ENCODE results near the gene CMSS1. TPM values are rescaled to one million over a fixed set of nuclear protein-coding genes. Genes with fewer than 3 reads are reported as not detected.

The CMSS1 gene
- total and polyA plus RNA-seq, 2 of the 13 experiments (the other 11 are each of a cell fraction or from before 2014, with no cell fraction given) = 6.4 to 48.7 TPM

DNA sequence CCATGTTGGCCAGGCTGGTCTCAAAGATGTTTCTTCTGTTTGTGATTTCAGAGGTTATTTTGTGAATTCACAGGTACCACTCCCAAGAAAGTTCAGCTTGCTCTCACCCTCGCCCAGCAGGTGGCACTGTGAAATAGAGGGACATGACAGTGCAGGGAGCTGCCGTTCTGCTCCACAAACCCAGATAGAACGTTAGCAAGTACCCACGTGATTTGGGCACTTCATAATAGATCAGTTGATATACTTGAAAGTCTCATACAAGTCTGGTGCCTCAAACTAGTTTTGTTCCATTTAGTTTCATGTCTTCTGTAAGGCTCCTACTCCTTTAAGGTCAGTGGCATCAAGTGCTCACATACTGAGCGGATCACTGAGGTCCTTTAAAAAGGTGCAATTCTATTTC, 251.2 kb downstream of the CMSS1 start (continued):
- TF ChIP-seq, protein P1, sequence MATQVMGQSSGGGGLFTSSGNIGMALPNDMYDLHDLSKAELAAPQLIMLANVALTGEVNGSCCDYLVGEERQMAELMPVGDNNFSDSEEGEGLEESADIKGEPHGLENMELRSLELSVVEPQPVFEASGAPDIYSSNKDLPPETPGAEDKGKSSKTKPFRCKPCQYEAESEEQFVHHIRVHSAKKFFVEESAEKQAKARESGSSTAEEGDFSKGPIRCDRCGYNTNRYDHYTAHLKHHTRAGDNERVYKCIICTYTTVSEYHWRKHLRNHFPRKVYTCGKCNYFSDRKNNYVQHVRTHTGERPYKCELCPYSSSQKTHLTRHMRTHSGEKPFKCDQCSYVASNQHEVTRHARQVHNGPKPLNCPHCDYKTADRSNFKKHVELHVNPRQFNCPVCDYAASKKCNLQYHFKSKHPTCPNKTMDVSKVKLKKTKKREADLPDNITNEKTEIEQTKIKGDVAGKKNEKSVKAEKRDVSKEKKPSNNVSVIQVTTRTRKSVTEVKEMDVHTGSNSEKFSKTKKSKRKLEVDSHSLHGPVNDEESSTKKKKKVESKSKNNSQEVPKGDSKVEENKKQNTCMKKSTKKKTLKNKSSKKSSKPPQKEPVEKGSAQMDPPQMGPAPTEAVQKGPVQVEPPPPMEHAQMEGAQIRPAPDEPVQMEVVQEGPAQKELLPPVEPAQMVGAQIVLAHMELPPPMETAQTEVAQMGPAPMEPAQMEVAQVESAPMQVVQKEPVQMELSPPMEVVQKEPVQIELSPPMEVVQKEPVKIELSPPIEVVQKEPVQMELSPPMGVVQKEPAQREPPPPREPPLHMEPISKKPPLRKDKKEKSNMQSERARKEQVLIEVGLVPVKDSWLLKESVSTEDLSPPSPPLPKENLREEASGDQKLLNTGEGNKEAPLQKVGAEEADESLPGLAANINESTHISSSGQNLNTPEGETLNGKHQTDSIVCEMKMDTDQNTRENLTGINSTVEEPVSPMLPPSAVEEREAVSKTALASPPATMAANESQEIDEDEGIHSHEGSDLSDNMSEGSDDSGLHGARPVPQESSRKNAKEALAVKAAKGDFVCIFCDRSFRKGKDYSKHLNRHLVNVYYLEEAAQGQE (IDR thresholded peaks at IDR 0.05; ENCODE audit: borderline replicate concordance in 1 of 2, low read depth in 1 of 2, low read length in 2 of 2) = no peak
- peak; percentile 60 for TF ChIP-seq THAP11 (CRISPR knock-in tag; IDR thresholded peaks at IDR 0.05)
- TF ChIP-seq CBX2 (IDR thresholded peaks at IDR 0.05; ENCODE audit: low read depth, low read length) = no peak
- TF ChIP-seq CBX2 (CRISPR knock-in tag; IDR thresholded peaks at IDR 0.05; ENCODE audit: low read depth) = no peak
- TF ChIP-seq LRRFIP1 (CRISPR knock-in tag; conservative IDR thresholded peaks at IDR 0.05) = no peak
- no peak for TF ChIP-seq MAF1 (CRISPR knock-in tag; IDR thresholded peaks at IDR 0.05; ENCODE audit: borderline replicate concordance)
- TF ChIP-seq, protein P2, sequence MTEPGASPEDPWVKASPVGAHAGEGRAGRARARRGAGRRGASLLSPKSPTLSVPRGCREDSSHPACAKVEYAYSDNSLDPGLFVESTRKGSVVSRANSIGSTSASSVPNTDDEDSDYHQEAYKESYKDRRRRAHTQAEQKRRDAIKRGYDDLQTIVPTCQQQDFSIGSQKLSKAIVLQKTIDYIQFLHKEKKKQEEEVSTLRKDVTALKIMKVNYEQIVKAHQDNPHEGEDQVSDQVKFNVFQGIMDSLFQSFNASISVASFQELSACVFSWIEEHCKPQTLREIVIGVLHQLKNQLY (CRISPR knock-in tag; IDR thresholded peaks at IDR 0.05) = no peak
- no peak for TF ChIP-seq ZC3H13 (CRISPR knock-in tag; IDR thresholded peaks at IDR 0.05)
- no peak for TF ChIP-seq STAT6 (CRISPR knock-in tag; IDR thresholded peaks at IDR 0.05; ENCODE audit: borderline replicate concordance)
- TF ChIP-seq TBL1XR1 (IDR thresholded peaks at IDR 0.05; ENCODE audit: borderline replicate concordance, low read length, partially characterized antibody) = no peak
- TF ChIP-seq MTF1 (CRISPR knock-in tag; IDR thresholded peaks at IDR 0.05) = no peak
- TF ChIP-seq, protein P3, sequence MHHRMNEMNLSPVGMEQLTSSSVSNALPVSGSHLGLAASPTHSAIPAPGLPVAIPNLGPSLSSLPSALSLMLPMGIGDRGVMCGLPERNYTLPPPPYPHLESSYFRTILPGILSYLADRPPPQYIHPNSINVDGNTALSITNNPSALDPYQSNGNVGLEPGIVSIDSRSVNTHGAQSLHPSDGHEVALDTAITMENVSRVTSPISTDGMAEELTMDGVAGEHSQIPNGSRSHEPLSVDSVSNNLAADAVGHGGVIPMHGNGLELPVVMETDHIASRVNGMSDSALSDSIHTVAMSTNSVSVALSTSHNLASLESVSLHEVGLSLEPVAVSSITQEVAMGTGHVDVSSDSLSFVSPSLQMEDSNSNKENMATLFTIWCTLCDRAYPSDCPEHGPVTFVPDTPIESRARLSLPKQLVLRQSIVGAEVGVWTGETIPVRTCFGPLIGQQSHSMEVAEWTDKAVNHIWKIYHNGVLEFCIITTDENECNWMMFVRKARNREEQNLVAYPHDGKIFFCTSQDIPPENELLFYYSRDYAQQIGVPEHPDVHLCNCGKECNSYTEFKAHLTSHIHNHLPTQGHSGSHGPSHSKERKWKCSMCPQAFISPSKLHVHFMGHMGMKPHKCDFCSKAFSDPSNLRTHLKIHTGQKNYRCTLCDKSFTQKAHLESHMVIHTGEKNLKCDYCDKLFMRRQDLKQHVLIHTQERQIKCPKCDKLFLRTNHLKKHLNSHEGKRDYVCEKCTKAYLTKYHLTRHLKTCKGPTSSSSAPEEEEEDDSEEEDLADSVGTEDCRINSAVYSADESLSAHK (CRISPR knock-in tag; IDR thresholded peaks at IDR 0.05; ENCODE audit: borderline replicate concordance) = no peak
- no peak for TF ChIP-seq ZNF510 (CRISPR knock-in tag; IDR thresholded peaks at IDR 0.05; ENCODE audit: low read depth)
- no peak for TF ChIP-seq ZNF292 (CRISPR knock-in tag; IDR thresholded peaks at IDR 0.05; ENCODE audit: borderline replicate concordance, low read depth)
- peak; percentile 30; the same call in 1 of the 2 replicates for TF ChIP-seq ZNF501 (CRISPR knock-in tag; IDR thresholded peaks at IDR 0.05)

Data from HepG2 (cell line).